Fibroblast of lung (primary cell): ENCODE data around the gene DNMT3A. TPM values are rescaled to one million over a fixed set of nuclear protein-coding genes. Genes with fewer than 3 reads are reported as not detected.
"Not testable (repeated sequence)": the region's sequence is repeated elsewhere in the genome, so short reads cannot be mapped to it uniquely, and the experiment has no call there.

Source experiments
- DNase-seq, 2 donors: peaks; one replicate each; pipeline versions ENCODE4 v3.0.0 to v3.0.0-alpha.2; 2010; ENCODE audit warnings: low read depth in 2 of 2
- H2AFZ ChIP-seq: 2 replicates; pipeline ENCODE4 v1.5.1; 2012; ENCODE audit warnings: low read length, control low read depth, inconsistent platforms
- H3K27ac ChIP-seq: 2 replicates; pipeline ENCODE4 v1.5.1; 2011; ENCODE audit warnings: low read length, control low read depth; ENCODE audit not compliant: insufficient read depth
- H3K27me3 ChIP-seq: 2 replicates; pipeline ENCODE4 v1.5.1; 2011; ENCODE audit warnings: mild to moderate bottlenecking, low read length; ENCODE audit not compliant: control insufficient read depth, insufficient read depth
- H3K36me3 ChIP-seq: 2 replicates; pipeline ENCODE4 v1.5.1; 2011; ENCODE audit warnings: low read length; ENCODE audit not compliant: control insufficient read depth, insufficient read depth
- H3K4me1 ChIP-seq: 2 replicates; pipeline ENCODE4 v1.5.1; 2011; ENCODE audit warnings: low read length; ENCODE audit not compliant: control insufficient read depth, insufficient read depth; ENCODE audit errors: extremely low read depth
- H3K4me2 ChIP-seq: 2 replicates; pipeline ENCODE4 v1.5.1; 2011; ENCODE audit warnings: low read length, control low read depth; ENCODE audit not compliant: insufficient read depth; ENCODE audit errors: extremely low read depth
- H3K4me3 ChIP-seq, 4 experiments: fragments of 200-600 bp in 1 of 4; sonication (generic) in 1 of 4; replicated peaks in 1 of 4; 2 replicates each; pipeline ENCODE4 v1.5.1; 2011 to 2016; ENCODE audit warnings: low read length in 4 of 4, low read depth in 3 of 4, mild to moderate bottlenecking in 3 of 4, control low read depth in 2 of 4, inconsistent platforms in 1 of 4, mixed read lengths in 1 of 4; ENCODE audit not compliant: insufficient read depth in 1 of 4; ENCODE audit errors: control extremely low read depth in 1 of 4
- H3K79me2 ChIP-seq: 2 replicates; pipeline ENCODE4 v1.5.1; 2012; ENCODE audit warnings: mild to moderate bottlenecking, low read length, inconsistent platforms; ENCODE audit not compliant: control insufficient read depth, insufficient read depth
- H3K9ac ChIP-seq: 2 replicates; pipeline ENCODE4 v1.5.1; 2011; ENCODE audit warnings: mild to moderate bottlenecking, low read length, control low read depth; ENCODE audit not compliant: insufficient read depth
- H3K9me3 ChIP-seq: 2 replicates; pipeline ENCODE4 v1.5.1; 2012; ENCODE audit warnings: low read depth, low read length; ENCODE audit not compliant: control insufficient read depth, insufficient read depth
- H4K20me1 ChIP-seq: 2 replicates; pipeline ENCODE4 v1.5.1; 2011; ENCODE audit warnings: low read length; ENCODE audit not compliant: control insufficient read depth, insufficient read depth; ENCODE audit errors: extremely low read depth
- CTCF ChIP-seq, 2 donors: IDR thresholded peaks in 1 of 2; conservative IDR thresholded peaks in 1 of 2; 1 replicate in 1 of 2; 2 replicates in 1 of 2; pipeline ENCODE4 v1.5.1; 2011 to 2012; ENCODE audit warnings: low read length in 2 of 2, control low read depth in 1 of 2, inconsistent platforms in 1 of 2, low read depth in 1 of 2, mild to moderate bottlenecking in 1 of 2
- EZH2 ChIP-seq: IDR thresholded peaks from 2 replicates; pipeline ENCODE4 v1.5.1; 2012; ENCODE audit warnings: low read length, control low read depth, mild to moderate bottlenecking; ENCODE audit errors: missing control alignments
- polyA plus RNA-seq, 2 donors: library from polyadenylated mRNA; depleted of rRNA in 1 of 2; stranded (reverse) in 1 of 2; unstranded in 1 of 2; fragments of >200 nt; gene quantifications; 2 replicates each; pipeline ENCODE4 v1.2.1, GENCODE V29; 2011 to 2012; ENCODE audit warnings: missing spikeins in 1 of 2
- total RNA-seq: library from RNA; depleted of rRNA; stranded (reverse); fragments of >200 nt; gene quantifications from 2 replicates; pipeline ENCODE4 v1.2.1, GENCODE V29; 2014

Gene DNMT3A
- total and polyA plus RNA-seq, 2 donors (not counting 1 experiment from before 2014, with no cell fraction given) = 3.6 to 19.7 TPM

GRCh38 chr2:25213229-25213628 lies 128.5 kb downstream of the DNMT3A start:
- H3K4me1 ChIP-seq = no peaks in the 10 kb centered on the region
- no peak overlapping the region for H3K4me3 ChIP-seq
- DNase-seq = no peak
- no peak for TF ChIP-seq CTCF (conservative IDR thresholded peaks at IDR 0.05 in 1 of 2, IDR thresholded peaks at IDR 0.05 in 1 of 2; ENCODE audit: low read depth in 1 of 2, low read length in 2 of 2)
- TF ChIP-seq EZH2 = no peak
- H3K36me3 ChIP-seq = no peaks in the 10 kb centered on the region
- no peaks in the 10 kb centered on the region for H3K27me3 ChIP-seq
- H3K9me3 ChIP-seq = no peaks in the 10 kb centered on the region
- no peaks in the 10 kb centered on the region for H3K79me2 ChIP-seq
- no peak overlapping the region for H3K9ac ChIP-seq
- H2AFZ ChIP-seq = no peak overlapping the region
- no peaks in the 10 kb centered on the region for H4K20me1 ChIP-seq
- H3K4me2 ChIP-seq = no peak overlapping the region
- no peak overlapping the region for H3K27ac ChIP-seq

GRCh38 chr2:25210923-25211322 lies 130.8 kb downstream of the DNMT3A start:
- H3K9me3 ChIP-seq, H3K79me2 ChIP-seq, H3K4me2 ChIP-seq, H2AFZ ChIP-seq, H3K27me3 ChIP-seq, DNase-seq, H3K36me3 ChIP-seq, H3K9ac ChIP-seq, H3K27ac ChIP-seq, H3K4me1 ChIP-seq, H3K4me3 ChIP-seq, H4K20me1 ChIP-seq: not testable (repeated sequence)

- H3K9me3 ChIP-seq = no peaks in the 10 kb centered on the region
- no peak overlapping the region for H3K4me2 ChIP-seq
- H3K4me1 ChIP-seq = no peaks in the 10 kb centered on the region
- H3K4me3 ChIP-seq = no peak overlapping the region
- no peak for DNase-seq
- no peak overlapping the region for H3K27ac ChIP-seq
- H4K20me1 ChIP-seq = no peaks in the 10 kb centered on the region
- H3K27me3 ChIP-seq = no peaks in the 10 kb centered on the region
- H3K36me3 ChIP-seq = no peaks in the 10 kb centered on the region
- TF ChIP-seq EZH2 (no peak), CTCF (conservative IDR thresholded peaks at IDR 0.05 in 1 of 2, IDR thresholded peaks at IDR 0.05 in 1 of 2; ENCODE audit: low read depth in 1 of 2, low read length in 2 of 2) (no peak)
- no peaks in the 10 kb centered on the region for H3K79me2 ChIP-seq
- H2AFZ ChIP-seq = no peak overlapping the region
- H3K9ac ChIP-seq = no peak overlapping the region
Observed at GRCh38 chr2:25207078-25207545, 134.6 kb downstream of the DNMT3A start.
